HG02970 (cell line): ENCODE measurements around the gene LIMS1.

Experiments
- ATAC-seq: cut with Tn5 transposase; IDR thresholded peaks from one replicate; pipeline ENCODE4 v1.9.1; 2021; ENCODE audit warnings: mild to moderate bottlenecking, moderate library complexity, moderate number of reproducible peaks; ENCODE audit not compliant: unreplicated experiment, low FRiP score

LIMS1 gene

GRCh38 chr2:108612153-108612513 is 77.9 kb downstream of the LIMS1 start:
- peak; percentile 75 for ATAC-seq

- ATAC-seq, result peak; percentile 75
Observed at GRCh38 chr2:108612514-108613183, 78.4 kb downstream of the LIMS1 start.

- ATAC-seq, result no peak
Observed at GRCh38 chr2:108613261-108614042, 79.2 kb downstream of the LIMS1 start.

- ATAC-seq, result no peak
Observed at GRCh38 chr2:108614043-108614545, 79.8 kb downstream of the LIMS1 start.

GRCh38 chr2:108614659-108615058 is 80.4 kb downstream of the LIMS1 start:
- ATAC-seq, result no peak

GRCh38 chr2:108615480-108616090 is 81.3 kb downstream of the LIMS1 start:
- ATAC-seq, result no peak

GRCh38 chr2:108616318-108616717 is 82.0 kb downstream of the LIMS1 start:
- no peak for ATAC-seq

- ATAC-seq, result no peak
Observed at GRCh38 chr2:108616751-108617161, 82.5 kb downstream of the LIMS1 start.

GRCh38 chr2:108617617-108618016 is 83.3 kb downstream of the LIMS1 start:
- no peak for ATAC-seq

- no peak for ATAC-seq
Observed at GRCh38 chr2:108619925-108620620, 85.8 kb downstream of the LIMS1 start.

GRCh38 chr2:108620656-108621055 is 86.4 kb downstream of the LIMS1 start:
- no peak for ATAC-seq

- ATAC-seq, result peak; percentile 94
Observed at GRCh38 chr2:108621087-108621559, 86.9 kb downstream of the LIMS1 start.

- no peak for ATAC-seq
Observed at GRCh38 chr2:108621687-108622681, 87.7 kb downstream of the LIMS1 start.

GRCh38 chr2:108623616-108624015 is 89.3 kb downstream of the LIMS1 start:
- no peak for ATAC-seq

GRCh38 chr2:108625186-108625827 is 91.0 kb downstream of the LIMS1 start:
- ATAC-seq, result no peak

- ATAC-seq, result no peak
Observed at GRCh38 chr2:108625828-108626195, 91.5 kb downstream of the LIMS1 start.

- no peak for ATAC-seq
Observed at GRCh38 chr2:108626995-108627394, 92.7 kb downstream of the LIMS1 start.

- ATAC-seq, result no peak
Observed at GRCh38 chr2:108627911-108628567, 93.8 kb downstream of the LIMS1 start.

- no peak for ATAC-seq
Observed at GRCh38 chr2:108628936-108629335, 94.7 kb downstream of the LIMS1 start.
